SU-DHL-6 (cell line): ENCODE measurements around the gene FAM83C.

Source experiments
- EZH2phosphoT487 ChIP-seq: fragments of 200-600 bp; sonication (generic), shearing (Covaris generic); conservative IDR thresholded peaks from 2 replicates; pipeline ENCODE4 v1.6.1; 2018; ENCODE audit warnings: mild to moderate bottlenecking, antibody characterized with exemption, low read length, moderate library complexity, mixed read lengths
- TF ChIP-seq, protein P1 (sequence below): fragments of 200-600 bp; sonication (generic); IDR thresholded peaks from one replicate; pipeline ENCODE4 v1.5.1; 2017; ENCODE audit warnings: antibody characterized with exemption, mild to moderate bottlenecking, low read length, moderate library complexity; ENCODE audit not compliant: insufficient read depth, poor library complexity, severe bottlenecking

DNA sequence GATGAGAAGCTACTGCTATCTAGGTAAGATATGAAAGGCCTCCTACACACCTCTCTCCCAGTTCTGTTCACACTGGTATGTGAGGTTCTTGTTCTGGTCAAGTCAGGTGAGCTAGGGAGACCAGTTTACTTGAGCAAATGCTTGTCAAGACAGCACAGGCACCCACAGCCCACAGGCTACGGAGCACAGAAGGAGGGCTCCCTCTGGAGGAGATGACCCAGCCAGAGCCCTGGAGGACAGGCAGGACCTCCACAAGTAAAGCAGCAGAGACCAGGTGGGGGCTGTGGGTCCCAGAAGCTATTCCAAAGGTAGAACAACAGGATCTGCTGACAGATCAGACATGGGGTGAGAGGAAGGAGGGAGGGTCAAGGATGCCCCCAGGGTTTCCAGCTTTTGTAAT is 27.5 kb downstream of the FAM83C start:
- TF ChIP-seq, protein P1, sequence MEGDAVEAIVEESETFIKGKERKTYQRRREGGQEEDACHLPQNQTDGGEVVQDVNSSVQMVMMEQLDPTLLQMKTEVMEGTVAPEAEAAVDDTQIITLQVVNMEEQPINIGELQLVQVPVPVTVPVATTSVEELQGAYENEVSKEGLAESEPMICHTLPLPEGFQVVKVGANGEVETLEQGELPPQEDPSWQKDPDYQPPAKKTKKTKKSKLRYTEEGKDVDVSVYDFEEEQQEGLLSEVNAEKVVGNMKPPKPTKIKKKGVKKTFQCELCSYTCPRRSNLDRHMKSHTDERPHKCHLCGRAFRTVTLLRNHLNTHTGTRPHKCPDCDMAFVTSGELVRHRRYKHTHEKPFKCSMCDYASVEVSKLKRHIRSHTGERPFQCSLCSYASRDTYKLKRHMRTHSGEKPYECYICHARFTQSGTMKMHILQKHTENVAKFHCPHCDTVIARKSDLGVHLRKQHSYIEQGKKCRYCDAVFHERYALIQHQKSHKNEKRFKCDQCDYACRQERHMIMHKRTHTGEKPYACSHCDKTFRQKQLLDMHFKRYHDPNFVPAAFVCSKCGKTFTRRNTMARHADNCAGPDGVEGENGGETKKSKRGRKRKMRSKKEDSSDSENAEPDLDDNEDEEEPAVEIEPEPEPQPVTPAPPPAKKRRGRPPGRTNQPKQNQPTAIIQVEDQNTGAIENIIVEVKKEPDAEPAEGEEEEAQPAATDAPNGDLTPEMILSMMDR = no peak
- TF ChIP-seq EZH2phosphoT487 = no peak
